Fibroblast of mammary gland (primary cell): ENCODE data around the gene RNASE9.

Experiments
- DNase-seq: peaks from one replicate; pipeline ENCODE4 v3.0.0-alpha.2; 2010; ENCODE audit warnings: low read depth
- H3K4me3 ChIP-seq: 2 replicates; pipeline ENCODE4 v1.5.1; 2011; ENCODE audit warnings: low read depth, mild to moderate bottlenecking, low read length, moderate library complexity; ENCODE audit not compliant: control insufficient read depth
- CTCF ChIP-seq: conservative IDR thresholded peaks from 2 replicates; pipeline ENCODE4 v1.5.1; 2011; ENCODE audit warnings: low read depth, low read length, inconsistent platforms; ENCODE audit not compliant: control insufficient read depth, insufficient read depth

The RNASE9 gene

GRCh38 chr14:20560961-20561360 lies at the start of gene RNASE9:
RNASE9 (minus strand) TSS chr14:20561047.
- no peak within 1 kb of the TSS for H3K4me3 ChIP-seq
- no peak for DNase-seq
- no peak for TF ChIP-seq CTCF

GRCh38 chr14:20610002-20610765 lies 49.3 kb upstream of the RNASE9 start:
- peak; percentile 80 for DNase-seq
- TF ChIP-seq CTCF, result no peak
- H3K4me3 ChIP-seq, result peak overlapping the region; percentile 97

GRCh38 chr14:20609215-20610001 lies 48.6 kb upstream of the RNASE9 start:
- peak; percentile 96 for TF ChIP-seq CTCF
- DNase-seq, result peak; percentile 89

GRCh38 chr14:20608383-20609110 lies 47.7 kb upstream of the RNASE9 start:
- no peak for TF ChIP-seq CTCF
- DNase-seq, result no peak
- H3K4me3 ChIP-seq, result no peak overlapping the region

More at GRCh38 chr14:20609215-20610001, 48.6 kb upstream of the RNASE9 start:
- peak overlapping the region; percentile 97 for H3K4me3 ChIP-seq

GRCh38 chr14:20607617-20608016 lies 46.8 kb upstream of the RNASE9 start:
- H3K4me3 ChIP-seq, result no peak overlapping the region
- no peak for TF ChIP-seq CTCF
- no peak for DNase-seq

GRCh38 chr14:20606902-20607242 lies 46.0 kb upstream of the RNASE9 start:
- TF ChIP-seq CTCF, result no peak
- no peak overlapping the region for H3K4me3 ChIP-seq
- DNase-seq, result no peak
